GM19328 (cell line): Measurements from ENCODE around the gene SCGN.

Source experiments
- ATAC-seq: cut with Tn5 transposase; IDR thresholded peaks from one replicate; pipeline ENCODE4 v1.9.1; 2021; ENCODE audit warnings: mild to moderate bottlenecking, moderate library complexity; ENCODE audit not compliant: unreplicated experiment

Gene SCGN

GRCh38 chr6:25684565-25684964 is 32.5 kb downstream of the SCGN start:
- ATAC-seq, result no peak

- ATAC-seq, result no peak
These were observed 33.2 kb downstream of the SCGN start for GRCh38 chr6:25685251-25685650.

- no peak for ATAC-seq
These were observed 33.9 kb downstream of the SCGN start for GRCh38 chr6:25685896-25686295.

GRCh38 chr6:25686856-25687255 is 34.8 kb downstream of the SCGN start:
- ATAC-seq, result no peak

GRCh38 chr6:25689966-25690365 is 38.0 kb downstream of the SCGN start:
- no peak for ATAC-seq

GRCh38 chr6:25691894-25692293 is 39.9 kb downstream of the SCGN start:
- no peak for ATAC-seq

- ATAC-seq, result no peak
These were observed 40.5 kb downstream of the SCGN start for GRCh38 chr6:25692472-25692871.

GRCh38 chr6:25694366-25694765 is 42.4 kb downstream of the SCGN start:
- no peak for ATAC-seq

GRCh38 chr6:25695671-25696070 is 43.7 kb downstream of the SCGN start:
- no peak for ATAC-seq

- ATAC-seq, result no peak
These were observed 45.7 kb downstream of the SCGN start for GRCh38 chr6:25697537-25698340.

GRCh38 chr6:25698631-25699030 is 46.6 kb downstream of the SCGN start:
- ATAC-seq, result no peak

GRCh38 chr6:25699649-25700048 is 47.6 kb downstream of the SCGN start:
- ATAC-seq, result no peak

GRCh38 chr6:25700761-25701160 is 48.7 kb downstream of the SCGN start:
- ATAC-seq, result no peak

GRCh38 chr6:25701807-25702206 is 49.8 kb downstream of the SCGN start:
- no peak for ATAC-seq

GRCh38 chr6:25703005-25703404 is 51.0 kb downstream of the SCGN start:
- ATAC-seq, result no peak

- ATAC-seq, result no peak
These were observed 52.0 kb downstream of the SCGN start for GRCh38 chr6:25704001-25704400.

- no peak for ATAC-seq
These were observed 54.4 kb downstream of the SCGN start for GRCh38 chr6:25706314-25707014.

- no peak for ATAC-seq
These were observed 57.7 kb downstream of the SCGN start for GRCh38 chr6:25709761-25710160.

GRCh38 chr6:25710287-25710686 is 58.3 kb downstream of the SCGN start:
- ATAC-seq, result no peak

GRCh38 chr6:25713824-25714223 is 61.8 kb downstream of the SCGN start:
- no peak for ATAC-seq

GRCh38 chr6:25714765-25715164 is 62.8 kb downstream of the SCGN start:
- ATAC-seq, result no peak

GRCh38 chr6:25715794-25716193 is 63.8 kb downstream of the SCGN start:
- ATAC-seq, result no peak
